ENCODE data around the gene CNN2.

CNN2 gene

DNA sequence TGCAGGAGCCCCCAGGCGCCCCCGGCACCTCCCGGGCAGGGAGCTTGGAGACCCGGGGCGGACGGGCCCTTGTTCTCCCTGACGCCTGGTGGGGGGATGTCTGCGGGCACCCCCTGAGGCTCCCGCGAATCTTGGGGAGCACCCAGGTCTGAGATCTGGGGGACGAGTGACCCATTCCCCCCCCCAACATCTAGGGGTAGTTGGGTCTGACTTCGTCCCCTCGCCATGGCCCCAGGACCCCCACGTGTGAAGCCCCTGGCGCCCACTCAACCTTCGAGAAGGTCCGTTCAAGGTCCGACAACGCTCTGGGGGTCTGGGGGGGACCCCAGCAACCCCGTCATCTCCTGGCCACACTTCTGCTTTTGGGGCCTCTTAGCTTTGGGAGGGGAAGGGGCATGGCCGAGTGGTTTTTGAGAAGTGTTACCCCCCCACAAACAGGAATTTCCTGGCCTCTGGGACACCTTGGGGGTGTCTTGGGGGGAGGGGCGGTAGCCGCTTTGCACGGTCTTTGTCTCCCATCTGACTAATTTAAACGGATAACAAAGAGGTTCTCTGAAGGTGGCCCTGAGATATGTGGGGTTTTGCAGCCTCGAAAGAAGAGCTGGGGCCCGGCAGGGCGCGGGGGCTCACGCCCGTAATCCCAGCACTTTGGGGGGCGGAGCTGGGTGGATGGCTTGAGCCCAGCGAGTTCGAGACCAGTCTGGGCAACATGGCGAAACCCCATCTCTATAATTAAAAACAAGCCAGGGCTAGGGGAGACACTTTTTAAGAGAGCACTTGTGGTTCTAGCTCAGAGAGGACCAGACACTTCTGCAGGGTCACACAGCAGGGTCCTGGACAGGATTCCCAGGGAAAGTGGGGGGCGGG is 608 bp downstream of the CNN2 start:
- DNase-seq (ENCODE audit: low read depth in 2 of 2), result no peak

DNA sequence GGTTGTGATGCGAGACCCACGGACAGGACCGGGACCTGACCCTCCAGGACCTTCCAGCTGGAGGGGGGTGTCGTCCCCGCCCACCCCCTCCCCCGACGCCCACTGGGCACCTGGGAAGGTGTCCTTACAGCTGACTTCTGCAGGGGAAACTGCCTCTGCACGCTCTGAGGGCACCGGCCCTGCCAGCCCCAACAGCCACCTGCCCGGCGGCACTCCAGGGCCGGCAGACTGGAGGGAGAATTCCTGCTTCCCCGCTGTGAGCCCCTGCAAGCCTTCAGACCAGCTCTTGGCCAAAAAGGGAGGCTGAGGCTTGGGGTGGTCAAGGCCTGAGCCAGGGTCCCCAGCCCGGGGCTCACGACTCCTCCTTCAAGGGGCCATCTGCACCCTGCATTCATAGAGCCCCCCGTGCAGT is 1.2 kb downstream of the CNN2 start:
- no peak for DNase-seq (ENCODE audit: low read depth in 2 of 2)

DNA sequence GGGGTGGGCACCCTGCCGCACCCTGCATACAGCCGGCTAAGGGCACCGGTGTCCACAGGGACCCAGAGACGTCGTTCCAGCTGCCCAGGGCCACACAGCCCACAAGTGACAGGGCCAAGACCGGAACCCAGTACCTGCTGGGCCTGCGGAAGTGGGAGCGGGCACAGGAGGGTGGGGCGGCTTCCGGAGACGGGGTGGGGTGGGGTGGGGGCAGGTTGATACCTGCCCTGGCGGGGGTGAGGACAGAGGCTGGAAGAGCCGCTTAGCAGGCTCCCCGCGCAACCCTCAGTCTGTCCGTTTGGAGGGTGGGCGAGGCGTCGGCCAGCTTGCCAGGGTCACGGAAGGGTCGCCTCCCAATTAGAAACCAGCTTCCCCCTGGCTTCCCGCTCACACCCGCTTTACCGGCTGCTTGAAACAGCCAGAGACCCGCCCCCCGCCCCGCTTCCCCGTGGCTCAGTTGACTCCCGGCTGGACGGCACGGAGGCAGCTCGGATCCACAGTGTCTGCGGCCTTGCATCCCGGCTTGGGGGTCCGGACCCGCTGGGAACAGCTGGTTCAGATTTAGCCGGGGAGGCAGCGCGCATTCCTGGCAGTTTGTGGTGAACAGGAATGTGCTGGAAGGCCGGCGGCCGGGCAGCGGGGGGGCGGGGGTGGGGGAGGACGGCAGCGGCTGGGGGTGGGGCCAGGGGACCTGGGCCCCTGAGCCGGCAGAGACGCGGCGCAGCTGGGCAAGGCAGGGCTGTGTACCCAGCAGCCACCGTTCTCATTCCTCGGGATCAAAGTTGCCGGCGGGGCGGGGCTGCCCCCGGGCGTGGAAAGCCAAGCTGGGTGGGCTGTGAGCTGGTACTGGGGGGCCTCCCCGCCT is 1.9 kb downstream of the CNN2 start:
- DNase-seq (ENCODE audit: low read depth in 2 of 2), result no peak

DNA sequence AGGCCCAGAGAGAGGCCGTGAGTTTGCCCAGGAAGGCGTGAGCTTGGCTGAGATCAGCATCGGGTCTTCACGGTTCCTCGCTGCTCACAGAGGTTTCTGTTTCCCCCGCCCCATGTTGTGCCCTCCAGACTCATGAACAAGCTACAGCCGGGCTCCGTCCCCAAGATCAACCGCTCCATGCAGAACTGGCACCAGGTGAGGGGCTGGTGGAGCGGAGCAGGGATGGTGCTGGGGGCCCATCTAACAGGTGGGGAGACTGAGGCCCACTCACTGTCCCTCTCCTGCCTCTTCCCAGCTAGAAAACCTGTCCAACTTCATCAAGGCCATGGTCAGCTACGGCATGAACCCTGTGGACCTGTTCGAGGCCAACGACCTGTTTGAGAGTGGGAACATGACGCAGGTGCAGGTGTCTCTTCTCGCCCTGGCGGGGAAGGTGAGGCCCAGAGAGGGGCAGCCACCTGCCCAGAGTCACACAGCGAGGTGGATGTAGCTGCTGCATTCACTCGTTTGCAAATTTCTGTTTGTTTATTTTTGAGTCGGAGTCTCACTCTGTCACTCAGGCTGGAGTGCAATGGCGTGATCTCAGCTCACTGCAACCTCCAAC is 6.0 kb downstream of the CNN2 start:
- DNase-seq (ENCODE audit: low read depth in 2 of 2), result no peak

DNA sequence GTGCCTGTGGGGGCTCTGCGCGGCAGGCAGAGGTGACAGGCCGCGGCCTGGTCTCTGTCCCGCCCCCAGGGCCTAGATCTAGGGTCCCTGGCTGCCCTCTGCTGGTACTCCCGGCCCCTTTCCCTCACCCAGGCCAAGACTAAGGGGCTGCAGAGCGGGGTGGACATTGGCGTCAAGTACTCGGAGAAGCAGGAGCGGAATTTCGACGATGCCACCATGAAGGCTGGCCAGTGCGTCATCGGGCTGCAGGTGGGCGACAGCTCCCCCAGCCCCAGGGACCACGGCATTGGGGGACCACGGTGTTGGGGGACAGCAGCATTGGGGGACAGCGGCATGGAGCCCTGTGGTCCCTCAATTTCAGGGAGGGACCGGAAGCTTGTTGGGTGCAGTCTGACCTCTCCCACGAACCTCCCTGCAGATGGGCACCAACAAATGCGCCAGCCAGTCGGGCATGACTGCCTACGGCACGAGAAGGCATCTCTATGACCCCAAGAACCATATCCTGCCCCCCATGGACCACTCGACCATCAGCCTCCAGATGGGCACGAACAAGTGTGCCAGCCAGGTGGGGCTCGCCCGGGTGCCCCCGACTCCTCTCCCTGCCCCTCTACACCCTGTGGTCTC is 9.7 kb downstream of the CNN2 start:
- DNase-seq (ENCODE audit: low read depth in 2 of 2), result no peak

DNA sequence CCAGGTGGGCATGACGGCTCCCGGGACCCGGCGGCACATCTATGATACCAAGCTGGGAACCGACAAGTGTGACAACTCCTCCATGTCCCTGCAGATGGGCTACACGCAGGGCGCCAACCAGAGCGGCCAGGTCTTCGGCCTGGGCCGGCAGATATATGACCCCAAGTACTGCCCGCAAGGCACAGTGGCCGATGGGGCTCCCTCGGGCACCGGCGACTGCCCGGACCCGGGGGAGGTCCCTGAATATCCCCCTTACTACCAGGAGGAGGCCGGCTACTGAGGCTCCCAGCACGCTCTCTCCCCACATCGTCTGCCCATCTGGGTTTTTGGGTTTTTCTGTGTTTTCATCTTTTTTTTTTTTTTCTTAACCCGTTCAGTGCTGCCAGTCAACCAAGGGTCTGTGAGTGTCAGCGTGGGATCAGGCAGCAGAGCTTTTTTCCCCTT is 11.2 kb downstream of the CNN2 start:
- no peak for DNase-seq (ENCODE audit: low read depth in 2 of 2)

DNA sequence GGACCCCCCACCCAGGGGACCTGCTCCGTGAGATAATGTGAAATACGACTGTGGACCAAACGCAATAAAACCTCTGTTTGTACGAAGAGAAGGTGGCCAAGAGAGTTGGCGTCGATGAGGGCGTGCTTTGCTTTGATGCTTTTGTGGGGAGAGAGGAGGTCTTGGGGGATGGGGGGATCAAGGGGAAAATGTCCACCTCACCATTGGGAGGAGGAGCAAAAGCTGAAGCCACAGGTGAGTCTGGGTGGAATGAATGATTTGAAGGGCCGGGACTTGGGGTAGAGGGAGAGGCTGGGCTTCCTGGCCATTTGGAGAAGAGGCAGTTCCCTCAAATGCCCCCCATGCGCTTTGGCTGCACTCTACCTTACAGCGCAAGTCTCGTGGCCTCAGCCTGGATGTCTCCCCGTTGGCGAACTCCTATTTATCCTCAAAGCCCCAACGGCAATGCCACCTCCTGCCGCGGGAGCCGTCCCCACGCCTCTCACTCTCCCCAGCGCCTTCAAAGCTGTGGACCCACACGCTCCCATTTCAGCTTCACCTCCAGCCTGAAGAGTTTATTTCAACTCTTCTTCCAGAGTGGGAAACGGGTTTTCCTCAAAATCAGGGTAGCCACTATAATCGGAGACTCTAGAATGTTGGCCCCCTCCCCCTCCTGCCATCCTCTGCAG is 12.7 kb downstream of the CNN2 start:
- DNase-seq (ENCODE audit: low read depth in 2 of 2), result no peak

DNA sequence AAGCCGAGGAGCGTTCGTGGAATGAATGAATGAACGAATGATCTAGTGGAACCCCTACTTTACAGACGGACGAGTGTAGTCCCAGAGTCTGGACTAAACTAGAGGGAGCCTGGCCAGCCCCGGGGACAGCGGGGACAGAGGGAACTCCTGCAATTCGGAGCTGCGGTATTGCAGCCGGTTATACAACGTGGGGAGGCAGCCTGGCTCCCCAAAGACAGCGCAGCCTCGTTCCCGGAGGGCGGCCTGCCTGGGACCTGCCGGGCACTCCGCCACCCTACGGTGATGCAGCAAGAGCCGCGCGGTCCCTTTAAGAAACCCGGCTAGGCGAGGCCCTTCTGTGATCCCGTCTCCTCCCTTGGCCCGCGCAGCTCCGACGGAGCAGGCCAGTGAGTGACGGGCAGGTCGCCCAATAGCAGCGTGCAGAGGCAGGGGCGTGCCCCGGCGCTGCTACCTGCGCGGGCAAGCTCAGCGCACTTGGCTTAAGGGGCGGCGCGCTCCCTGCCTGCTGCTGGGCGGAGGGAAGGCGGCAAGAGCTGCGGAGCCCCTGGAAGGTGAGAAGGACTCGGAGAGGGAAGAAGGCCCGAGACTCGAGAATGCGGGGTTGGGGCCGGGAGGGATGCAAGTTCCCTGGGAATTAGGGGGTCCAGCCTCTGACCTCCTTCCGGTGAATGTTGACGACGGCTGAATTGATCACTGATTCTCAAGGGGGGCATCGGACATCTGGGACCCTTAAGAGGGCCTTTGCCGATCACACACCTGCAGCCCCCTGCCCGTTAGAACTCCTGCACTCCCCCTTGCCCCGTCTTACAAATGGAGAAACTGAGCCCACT is 13.5 kb downstream of the CNN2 start, which contains the start of gene ABCA7:
Gene ABCA7, plus strand, starts transcription at position 462 of the 830 bp plus-strand sequence. CDS start 1,255 bp downstream, outside the sequence.
- DNase-seq (ENCODE audit: low read depth in 2 of 2), result peak; percentile 99 to 100

DNA sequence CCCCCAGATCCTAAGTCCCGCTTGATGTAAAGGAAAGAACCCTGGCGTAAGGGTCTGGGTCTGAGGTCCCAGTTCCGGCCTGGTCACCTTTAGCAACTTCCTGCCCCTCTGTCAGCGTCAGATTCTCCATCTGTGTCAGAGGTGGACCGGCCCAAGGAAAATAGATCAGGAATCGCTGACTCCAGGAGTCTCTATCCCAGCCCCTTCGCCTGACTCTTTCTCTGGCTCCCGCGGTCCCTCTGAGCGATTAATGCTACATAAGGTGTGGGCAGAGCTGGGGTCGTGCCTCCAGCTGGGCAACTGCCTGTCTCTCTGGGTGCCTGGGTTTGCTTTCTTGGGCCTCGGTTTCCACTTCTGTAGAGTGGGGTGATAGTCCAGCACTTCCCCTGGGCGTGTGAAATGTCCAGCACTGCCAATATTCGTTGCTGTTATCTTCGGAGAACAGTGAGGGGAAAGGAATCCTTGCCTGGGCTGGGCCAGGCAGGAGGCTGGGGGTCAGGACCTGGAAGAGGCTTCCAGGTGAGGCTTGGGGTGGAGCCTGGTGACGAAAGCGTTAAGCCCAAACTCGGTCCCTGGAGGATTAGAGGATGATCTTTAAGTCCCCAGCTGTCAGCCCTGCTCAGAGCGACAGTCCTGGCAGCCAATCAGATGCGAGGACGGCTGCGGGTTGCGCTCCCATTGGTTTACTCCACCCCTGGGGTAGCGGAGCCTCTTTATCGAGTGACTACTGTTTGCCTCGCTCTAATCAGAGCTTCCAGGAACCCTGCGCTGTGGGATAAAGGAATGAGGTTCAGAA is 14.3 kb downstream of the CNN2 start:
- DNase-seq (ENCODE audit: low read depth in 2 of 2), result peak; percentile 90 to 92

DNA sequence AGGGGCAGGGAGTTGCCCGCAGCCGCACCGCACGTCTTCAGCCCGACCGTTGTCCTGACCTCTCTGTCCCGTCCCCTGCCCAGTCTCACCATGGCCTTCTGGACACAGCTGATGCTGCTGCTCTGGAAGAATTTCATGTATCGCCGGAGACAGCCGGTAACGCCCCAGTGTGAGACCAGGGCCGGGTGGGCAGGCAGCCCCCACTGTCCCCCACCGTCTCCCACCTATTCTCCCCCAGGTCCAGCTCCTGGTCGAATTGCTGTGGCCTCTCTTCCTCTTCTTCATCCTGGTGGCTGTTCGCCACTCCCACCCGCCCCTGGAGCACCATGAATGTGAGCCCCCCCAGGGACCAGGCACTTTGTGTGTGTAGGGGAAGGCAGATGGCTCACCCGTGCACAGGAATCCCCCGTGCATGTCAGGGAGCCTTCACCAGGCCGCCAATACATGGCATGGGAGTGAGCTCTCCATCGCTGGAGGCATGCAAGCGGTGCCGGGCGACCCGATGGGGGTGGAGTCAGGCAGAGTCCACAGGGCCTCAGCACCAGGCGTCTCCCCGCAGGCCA is 14.9 kb downstream of the CNN2 start:
- no peak for DNase-seq (ENCODE audit: low read depth in 2 of 2)

DNA sequence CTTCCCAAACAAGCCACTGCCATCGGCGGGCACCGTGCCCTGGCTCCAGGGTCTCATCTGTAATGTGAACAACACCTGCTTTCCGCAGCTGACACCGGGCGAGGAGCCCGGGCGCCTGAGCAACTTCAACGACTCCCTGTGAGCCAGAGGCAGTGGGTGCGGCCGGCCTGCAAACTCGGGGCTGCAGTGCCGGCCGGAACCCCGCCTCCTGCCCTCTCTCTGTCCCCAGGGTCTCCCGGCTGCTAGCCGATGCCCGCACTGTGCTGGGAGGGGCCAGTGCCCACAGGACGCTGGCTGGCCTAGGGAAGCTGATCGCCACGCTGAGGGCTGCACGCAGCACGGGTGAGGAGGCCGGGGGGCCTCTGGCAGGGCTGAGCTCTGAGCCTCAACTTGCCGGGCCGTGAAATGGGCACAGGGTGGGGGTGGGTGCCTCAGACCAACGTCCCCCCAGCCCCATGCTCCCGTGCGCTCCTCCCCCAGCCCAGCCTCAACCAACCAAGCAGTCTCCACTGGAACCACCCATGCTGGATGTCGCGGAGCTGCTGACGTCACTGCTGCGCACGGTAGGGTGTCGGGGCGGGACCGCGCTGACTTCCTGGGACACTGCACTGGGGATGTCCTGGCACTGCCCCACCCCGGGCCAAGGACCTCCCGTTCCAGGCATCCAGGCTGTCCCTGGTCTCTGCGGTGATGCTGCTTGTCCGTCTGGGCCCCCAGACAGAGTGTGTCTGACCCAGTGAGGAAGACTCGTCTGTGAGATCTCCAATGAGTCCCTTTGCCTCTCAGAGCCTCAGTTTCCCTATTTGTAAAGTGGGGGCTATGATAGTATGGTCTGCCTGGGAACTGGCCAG is 15.7 kb downstream of the CNN2 start:
- DNase-seq (ENCODE audit: low read depth in 2 of 2), result no peak

DNA sequence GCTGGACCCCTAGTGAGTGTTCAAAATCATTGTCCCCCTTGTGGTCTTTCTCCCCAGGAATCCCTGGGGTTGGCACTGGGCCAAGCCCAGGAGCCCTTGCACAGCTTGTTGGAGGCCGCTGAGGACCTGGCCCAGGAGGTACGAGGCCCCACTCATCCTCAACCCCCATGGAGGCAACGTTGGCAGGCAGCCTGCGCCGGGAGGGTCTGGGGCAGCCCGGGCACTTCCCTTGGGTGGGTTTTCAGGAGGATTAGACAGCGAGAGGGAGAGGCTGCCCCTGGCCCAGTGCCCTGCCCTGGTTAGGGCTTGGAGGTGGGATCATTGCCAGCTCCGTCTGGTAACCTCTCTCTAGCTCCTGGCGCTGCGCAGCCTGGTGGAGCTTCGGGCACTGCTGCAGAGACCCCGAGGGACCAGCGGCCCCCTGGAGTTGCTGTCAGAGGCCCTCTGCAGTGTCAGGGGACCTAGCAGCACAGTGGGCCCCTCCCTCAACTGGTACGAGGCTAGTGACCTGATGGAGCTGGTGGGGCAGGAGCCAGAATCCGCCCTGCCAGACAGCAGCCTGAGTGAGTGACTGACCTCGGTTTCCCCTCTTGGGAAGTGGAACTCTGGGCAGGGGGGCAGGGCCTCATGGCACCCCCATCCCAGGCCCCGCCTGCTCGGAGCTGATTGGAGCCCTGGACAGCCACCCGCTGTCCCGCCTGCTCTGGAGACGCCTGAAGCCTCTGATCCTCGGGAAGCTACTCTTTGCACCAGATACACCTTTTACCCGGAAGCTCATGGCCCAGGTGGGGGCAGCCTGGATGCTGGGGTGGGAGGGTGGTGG is 16.5 kb downstream of the CNN2 start:
- no peak for DNase-seq (ENCODE audit: low read depth in 2 of 2)

DNA sequence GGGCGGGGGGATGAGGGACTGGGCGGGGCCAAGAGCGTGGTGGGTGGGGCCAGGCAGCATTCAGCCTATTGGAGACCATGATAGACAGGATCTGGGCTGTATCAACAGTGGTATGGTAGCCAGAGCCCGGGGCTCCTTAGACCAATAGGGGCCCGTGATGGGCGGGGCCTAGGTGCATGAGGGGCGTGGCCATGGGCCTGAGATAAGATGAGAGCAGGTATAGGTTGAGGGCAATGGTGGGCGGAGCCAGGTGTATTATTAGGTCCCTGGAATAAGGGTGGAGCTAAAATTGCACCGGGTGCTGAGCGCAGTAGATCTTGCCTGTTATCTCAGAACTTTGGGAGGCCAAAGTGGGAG is 18.8 kb downstream of the CNN2 start:
- peak; percentile 70 to 79 for DNase-seq (ENCODE audit: low read depth in 2 of 2)

DNA sequence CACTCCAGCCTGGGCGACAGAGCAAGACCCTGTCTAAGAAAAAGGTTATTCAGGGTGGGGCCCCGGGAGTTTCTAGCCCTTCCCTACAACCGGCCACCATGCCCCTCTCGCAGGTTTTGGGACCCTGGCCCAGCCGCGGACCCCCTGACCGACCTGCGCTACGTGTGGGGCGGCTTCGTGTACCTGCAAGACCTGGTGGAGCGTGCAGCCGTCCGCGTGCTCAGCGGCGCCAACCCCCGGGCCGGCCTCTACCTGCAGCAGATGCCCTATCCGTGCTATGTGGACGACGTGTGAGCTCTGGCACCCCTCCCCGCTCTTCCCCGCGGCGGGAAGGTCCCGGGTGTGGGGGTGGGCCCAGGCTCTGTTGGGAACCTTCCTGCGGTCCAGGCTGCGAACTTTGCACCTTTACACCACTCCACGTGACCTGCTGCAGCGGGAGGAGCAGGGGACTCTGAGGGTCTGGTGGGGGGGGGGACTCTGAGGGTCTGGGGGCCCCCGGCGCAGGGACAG is 19.8 kb downstream of the CNN2 start:
- DNase-seq (ENCODE audit: low read depth in 2 of 2), result no peak

DNA sequence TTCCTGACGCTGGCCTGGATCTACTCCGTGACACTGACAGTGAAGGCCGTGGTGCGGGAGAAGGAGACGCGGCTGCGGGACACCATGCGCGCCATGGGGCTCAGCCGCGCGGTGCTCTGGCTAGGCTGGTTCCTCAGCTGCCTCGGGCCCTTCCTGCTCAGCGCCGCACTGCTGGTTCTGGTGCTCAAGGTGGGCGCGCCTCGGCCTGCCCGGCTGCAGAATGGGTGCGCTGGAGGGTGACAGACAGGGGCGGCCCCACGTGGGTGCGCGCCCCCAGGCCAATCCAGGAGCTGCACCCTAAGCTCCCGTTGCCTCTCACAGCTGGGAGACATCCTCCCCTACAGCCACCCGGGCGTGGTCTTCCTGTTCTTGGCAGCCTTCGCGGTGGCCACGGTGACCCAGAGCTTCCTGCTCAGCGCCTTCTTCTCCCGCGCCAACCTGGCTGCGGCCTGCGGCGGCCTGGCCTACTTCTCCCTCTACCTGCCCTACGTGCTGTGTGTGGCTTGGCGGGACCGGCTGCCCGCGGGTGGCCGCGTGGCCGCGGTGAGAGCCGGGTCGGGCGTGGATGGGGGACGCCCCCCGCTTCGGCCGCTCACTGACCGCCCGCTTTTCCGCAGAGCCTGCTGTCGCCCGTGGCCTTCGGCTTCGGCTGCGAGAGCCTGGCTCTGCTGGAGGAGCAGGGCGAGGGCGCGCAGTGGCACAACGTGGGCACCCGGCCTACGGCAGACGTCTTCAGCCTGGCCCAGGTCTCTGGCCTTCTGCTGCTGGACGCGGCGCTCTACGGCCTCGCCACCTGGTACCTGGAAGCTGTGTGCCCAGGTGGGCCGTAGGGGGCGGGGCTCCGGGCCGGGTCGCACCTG is 20.7 kb downstream of the CNN2 start:
- DNase-seq (ENCODE audit: low read depth in 2 of 2), result no peak

DNA sequence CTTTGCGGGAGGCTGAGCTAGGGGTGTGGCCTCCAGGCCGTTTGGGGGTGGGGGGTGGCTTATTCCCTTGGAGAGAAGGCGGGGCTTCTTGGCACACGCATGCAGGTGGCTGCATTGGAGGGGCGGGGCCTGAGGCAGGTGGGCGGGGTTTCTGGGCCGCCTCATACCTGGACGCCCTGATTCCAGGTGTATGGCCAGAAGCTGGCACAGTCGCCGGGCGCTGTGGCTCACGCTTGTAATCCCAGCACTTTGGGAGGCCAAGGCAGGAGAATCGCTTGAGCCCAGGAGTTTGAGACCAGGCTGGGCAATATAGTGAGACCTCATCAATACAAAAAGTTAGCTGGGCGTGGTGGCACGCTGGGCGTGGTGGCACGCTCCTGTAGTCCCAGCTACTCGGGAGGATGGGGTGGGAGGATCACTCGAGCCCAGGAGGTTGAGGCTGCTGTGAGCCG is 21.3 kb downstream of the CNN2 start:
- DNase-seq (ENCODE audit: low read depth in 2 of 2), result no peak
